A549 (cell line): ENCODE data around the gene PARD3B. TPM values are rescaled to one million over a fixed set of nuclear protein-coding genes. Genes with fewer than 3 reads are reported as not detected.

Experiments
- ATAC-seq, 2 experiments: fragments of 200-7000 bp in 1 of 2; fragments of >200 bp in 1 of 2; cut with Nextera tagmentation in 1 of 2; cut with Tn5 transposase in 1 of 2; 3 replicates each; pipeline versions ENCODE4 v1.8.0 to v1.9.1; 2018 to 2020; ENCODE audit warnings: mild to moderate bottlenecking in 1 of 2, moderate library complexity in 1 of 2
- CTCF ChIA-PET: fragments of 300-600 bp; sonication (Branson Sonifier 250); formaldehyde crosslinking; extraction: SDS; loops from one replicate; lab custom pipeline; 2021; ENCODE audit warnings: antibody characterized with exemption, inconsistent platforms; lab: Yijun Ruan, JAX
- POLR2A ChIA-PET: fragments of 350-600 bp; formaldehyde crosslinking; extraction: SDS; loops from one replicate; lab custom pipeline; 2021; ENCODE audit warnings: antibody characterized with exemption, inconsistent platforms; lab: Yijun Ruan, JAX
- DNase-seq, 2 experiments: peaks; one replicate each; pipeline versions ENCODE4 v3.0.0 to v3.0.0-alpha.2; 2011 to 2016; ENCODE audit warnings: low read depth in 1 of 2, low spot score in 1 of 2
- FAIRE-seq: peaks from 2 replicates; lab custom pipeline; 2011; peaks lifted over from hg19 to GRCh38; lab: Jason Lieb, UNC
- H3K27ac ChIP-seq, 2 experiments: fragments of >200 bp; sonication (Bioruptor Twin); formaldehyde crosslinking; 3 replicates each; pipeline ENCODE4 v1.5.1; 2016 to 2017
- H3K4me1 ChIP-seq: fragments of >200 bp; sonication (Bioruptor Twin); formaldehyde crosslinking; 3 replicates; pipeline ENCODE4 v1.6.1; 2016
- H3K4me2 ChIP-seq: fragments of >200 bp; sonication (Bioruptor Twin); formaldehyde crosslinking; 3 replicates; pipeline ENCODE4 v1.6.1; 2016
- H3K4me3 ChIP-seq: fragments of >200 bp; sonication (Bioruptor Twin); formaldehyde crosslinking; 3 replicates; pipeline ENCODE4 v1.5.1; 2016
- H3K9me3 ChIP-seq: fragments of >200 bp; sonication (Bioruptor Twin); formaldehyde crosslinking; 3 replicates; pipeline ENCODE4 v1.6.1; 2016
- BCL3 ChIP-seq: fragments of >200 bp; sonication (Bioruptor Twin); formaldehyde crosslinking; IDR thresholded peaks from 3 replicates; pipeline ENCODE4 v1.6.1; 2016
- BHLHE40 ChIP-seq: IDR thresholded peaks from 2 replicates; pipeline ENCODE4 v1.6.1; 2012; ENCODE audit warnings: low read depth, low read length, inconsistent platforms
- CBX8 ChIP-seq: fragments of 200-600 bp; sonication (generic); IDR thresholded peaks from 2 replicates; pipeline ENCODE4 v1.6.1; 2016
- CEBPB ChIP-seq, 2 experiments: fragments of >200 bp in 1 of 2; sonication (Bioruptor Twin) in 1 of 2; formaldehyde crosslinking in 1 of 2; IDR thresholded peaks; 2 replicates each; pipeline ENCODE4 v1.6.1; 2012 to 2016
- CHD2 ChIP-seq: fragments of 150-350 bp; IDR thresholded peaks from 2 replicates; pipeline ENCODE4 v1.6.1; 2014; ENCODE audit warnings: low read length; ENCODE audit not compliant: partially characterized antibody
- CHD4 ChIP-seq: fragments of 200-600 bp; sonication (generic); IDR thresholded peaks from 2 replicates; pipeline ENCODE4 v1.6.1; 2016; ENCODE audit warnings: antibody characterized with exemption, mild to moderate bottlenecking, borderline replicate concordance
- ELK1 ChIP-seq: fragments of 150-350 bp; IDR thresholded peaks from 2 replicates; pipeline ENCODE4 v1.6.1; 2014; ENCODE audit warnings: low read depth, mild to moderate bottlenecking, low read length
- FOSB ChIP-seq: fragments of 250-450 bp; sonication (Bioruptor Pico); IDR thresholded peaks from 2 replicates; pipeline ENCODE4 v1.5.0; 2020; ENCODE audit warnings: mild to moderate bottlenecking, moderate library complexity
- FOSL2 ChIP-seq, 2 experiments: fragments of 450-650 bp in 1 of 2; fragments of >200 bp in 1 of 2; sonication (Bioruptor Twin) in 1 of 2; formaldehyde crosslinking; IDR thresholded peaks; 2 replicates each; pipeline versions ENCODE4 v1.5.0 to v1.6.1; 2016 to 2020; ENCODE audit warnings: mild to moderate bottlenecking in 1 of 2, moderate library complexity in 1 of 2
- FOXS1 ChIP-seq: fragments of 250-450 bp; sonication (Bioruptor Pico); IDR thresholded peaks from 2 replicates; pipeline ENCODE4 v1.5.0; 2020; ENCODE audit warnings: mild to moderate bottlenecking, moderate library complexity
- GATA3 ChIP-seq: IDR thresholded peaks from 2 replicates; pipeline ENCODE4 v1.6.1; 2012; ENCODE audit warnings: borderline replicate concordance
- HOXA7 ChIP-seq: fragments of 250-450 bp; sonication (Bioruptor Pico); IDR thresholded peaks from 2 replicates; pipeline ENCODE4 v1.5.0; 2020; ENCODE audit warnings: mild to moderate bottlenecking, moderate library complexity
- HOXB13 ChIP-seq: fragments of 250-450 bp; sonication (Bioruptor Pico); IDR thresholded peaks from 2 replicates; pipeline ENCODE4 v1.5.0; 2020; ENCODE audit warnings: low read depth, mild to moderate bottlenecking, moderate library complexity
- KDM5A ChIP-seq: fragments of 200-600 bp; sonication (generic); IDR thresholded peaks from 2 replicates; pipeline ENCODE4 v1.6.1; 2016; ENCODE audit warnings: antibody characterized with exemption, mild to moderate bottlenecking
- NFE2L2 ChIP-seq: fragments of 150-350 bp; conservative IDR thresholded peaks from 2 replicates; pipeline ENCODE4 v1.6.1; 2014; ENCODE audit warnings: low read length
- NR3C1 ChIP-seq: fragments of >200 bp; sonication (Bioruptor Twin); formaldehyde crosslinking; IDR thresholded peaks from 3 replicates; pipeline ENCODE4 v1.6.1; 2017
- RFX5 ChIP-seq: fragments of 450-650 bp; IDR thresholded peaks from 2 replicates; pipeline ENCODE4 v1.7.1; 2014; ENCODE audit warnings: antibody characterized with exemption, mild to moderate bottlenecking, moderate library complexity
- RNF2 ChIP-seq: fragments of 200-600 bp; sonication (generic); IDR thresholded peaks from 2 replicates; pipeline ENCODE4 v1.6.1; 2016; ENCODE audit warnings: low read depth, mild to moderate bottlenecking, antibody characterized with exemption, moderate library complexity, borderline replicate concordance
- SREBF2 ChIP-seq: fragments of 450-650 bp; IDR thresholded peaks from 2 replicates; pipeline ENCODE4 v1.6.1; 2014; ENCODE audit warnings: mild to moderate bottlenecking, moderate library complexity
- TFCP2L1 ChIP-seq: fragments of 250-450 bp; sonication (Bioruptor Pico); IDR thresholded peaks from 2 replicates; pipeline ENCODE4 v1.5.0; 2021; ENCODE audit warnings: mild to moderate bottlenecking
- ZFP36 ChIP-seq: fragments of 450-650 bp; IDR thresholded peaks from 2 replicates; pipeline ENCODE4 v1.6.1; 2014; ENCODE audit warnings: borderline replicate concordance; ENCODE audit not compliant: partially characterized antibody
- ZSCAN20 ChIP-seq: fragments of 250-450 bp; sonication (Bioruptor Pico); IDR thresholded peaks from 2 replicates; pipeline ENCODE4 v1.8.0; 2022; ENCODE audit warnings: mild to moderate bottlenecking, moderate library complexity
- WGBS: methylation state at CpG from one replicate; pipeline ENCODE4 v1.1.6; 2017; ENCODE audit errors: missing lambda C conversion rate; 5-methylcytosine and 5-hydroxymethylcytosine counted together
- polyA plus RNA-seq, 4 experiments: library from polyadenylated mRNA; depleted of rRNA in 3 of 4; stranded (reverse); fragments of >200 nt; fragmentation: RNase III in 1 of 4; extraction: RNeasy Plus Mini Kit Qiagen cat#74134 plus additional on column Dnase treatment in 1 of 4; gene quantifications; 2 replicates in 3 of 4; 3 replicates in 1 of 4; pipeline ENCODE4 v1.2.3, GENCODE V29; 2011 to 2017
- TF ChIP-seq, protein P1 (sequence below): IDR thresholded peaks from 2 replicates; pipeline ENCODE4 v1.6.1; 2012

The PARD3B gene
- polyA plus RNA-seq, 2 of the 4 experiments (the other 2 are of a cell fraction) = 1.2 to 2.4 TPM

DNA sequence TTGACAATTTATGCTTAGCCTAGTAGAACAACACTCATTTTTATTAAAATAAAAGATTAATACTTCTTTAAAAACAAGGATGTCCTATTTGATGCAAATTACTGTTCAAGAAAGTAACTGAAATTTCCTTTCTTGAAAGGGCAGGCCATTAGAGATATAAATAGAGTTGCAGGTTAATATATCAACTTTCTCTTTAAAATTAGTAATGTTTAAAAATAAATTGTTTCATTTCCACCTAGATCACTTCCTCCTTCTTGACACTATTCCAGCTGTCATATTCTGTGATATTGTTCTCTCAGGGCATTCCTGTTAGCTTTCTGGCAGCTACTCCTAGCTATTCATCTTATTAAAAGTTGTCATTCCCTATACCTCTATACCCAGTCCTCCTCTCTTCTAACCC lies 779.1 kb downstream of the PARD3B start:
- H3K4me1 ChIP-seq = no peaks in the 10 kb centered on the region
- CTCF ChIA-PET = no interaction called here
- TF ChIP-seq BHLHE40 = no peak
- TF ChIP-seq FOSL2 (IDR thresholded peaks at IDR 0.05) = no peak
- TF ChIP-seq FOSL2 (CRISPR knock-in tag; IDR thresholded peaks at IDR 0.05) = no peak
- no peak for TF ChIP-seq FOXS1 (CRISPR knock-in tag)
- TF ChIP-seq ELK1 = no peak
- no peak for TF ChIP-seq NR3C1
- no peak for TF ChIP-seq SREBF2
- no peak for TF ChIP-seq KDM5A
- TF ChIP-seq, all 56 proteins: peak for 0
- H3K4me3 ChIP-seq = no peak overlapping the region
- H3K4me2 ChIP-seq = no peak overlapping the region
- H3K27ac ChIP-seq = no peak overlapping the region
- H3K9me3 ChIP-seq = no peaks in the 10 kb centered on the region
- FAIRE-seq (no peak), ATAC-seq (no peak), DNase-seq (no peak)
- POLR2A ChIA-PET = no interaction called here

- Histone ChIP-seq H3K4me2 (no peak overlapping the region), H3K4me3 (no peak overlapping the region), H3K9me3 (no peaks in the 10 kb centered on the region), H3K4me1 (no peaks in the 10 kb centered on the region), H3K27ac (no peak overlapping the region)
- FAIRE-seq (no peak), ATAC-seq (no peak), DNase-seq (no peak)
- WGBS = 16% methylated on average over 1 of the region's 1 CpG
- TF ChIP-seq CHD2 (no peak), HOXB13 (CRISPR knock-in tag) (no peak), CHD4 (no peak), RFX5 (no peak), ZSCAN20 (CRISPR knock-in tag) (no peak), NFE2L2 (no peak), RNF2 (no peak)
- ChIA-PET CTCF (no interaction called here), POLR2A (no interaction called here)
Observed at GRCh38 chr2:205333351-205333750, 788.1 kb downstream of the PARD3B start.

GRCh38 chr2:205337274-205337673 lies 792.0 kb downstream of the PARD3B start:
- Histone ChIP-seq H3K4me3 (no peak overlapping the region), H3K9me3 (no peaks in the 10 kb centered on the region), H3K4me2 (no peak overlapping the region), H3K27ac (no peak overlapping the region), H3K4me1 (no peaks in the 10 kb centered on the region)
- ChIA-PET POLR2A (no interaction called here), CTCF (no interaction called here)
- ATAC-seq (no peak), FAIRE-seq (no peak), DNase-seq (no peak)
- TF ChIP-seq NFE2L2 (no peak), FOSB (CRISPR knock-in tag) (no peak), HOXB13 (CRISPR knock-in tag) (no peak), SREBF2 (no peak), TFCP2L1 (CRISPR knock-in tag) (no peak), ZFP36 (no peak), BCL3 (no peak), BHLHE40 (no peak), CEBPB (IDR thresholded peaks at IDR 0.05) (no peak)
- TF ChIP-seq, all 56 proteins: peak for 0

DNA sequence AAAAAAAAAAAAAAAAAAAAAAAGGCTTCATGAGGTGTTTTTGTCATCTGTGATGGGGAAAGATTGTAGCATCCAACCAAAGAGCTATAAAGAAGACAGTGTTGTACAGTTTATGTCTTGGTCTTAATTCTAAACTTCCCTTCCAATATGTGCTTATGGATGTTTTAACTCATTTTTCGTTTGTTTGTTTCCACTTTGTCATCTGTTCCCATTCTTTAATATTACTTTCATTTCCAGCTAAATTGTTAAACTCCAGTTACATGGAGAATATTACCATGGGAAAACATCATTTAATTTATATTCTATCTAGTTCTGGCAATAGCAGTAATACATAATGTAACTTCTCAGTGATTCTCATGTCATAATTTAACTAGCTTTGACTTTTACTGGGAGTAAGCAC lies 792.9 kb downstream of the PARD3B start:
- H3K4me1 ChIP-seq = no peaks in the 10 kb centered on the region
- H3K27ac ChIP-seq = no peak overlapping the region
- CTCF ChIA-PET = interaction anchor here (0.6 to 1.4 kb wide), 2 partner anchors 588 to 1214 kb away, joined by 3 read pairs; no protein-coding TSS in a partner anchor
- POLR2A ChIA-PET = no interaction called here
- H3K9me3 ChIP-seq = no peaks in the 10 kb centered on the region
- FAIRE-seq = no peak
- H3K4me2 ChIP-seq = no peak overlapping the region
- TF ChIP-seq NR3C1 (no peak), FOSB (CRISPR knock-in tag) (no peak), TFCP2L1 (CRISPR knock-in tag) (no peak), KDM5A (no peak), HOXA7 (CRISPR knock-in tag) (no peak), HOXB13 (CRISPR knock-in tag) (no peak), GATA3 (no peak), CBX8 (no peak)
- TF ChIP-seq, protein P1, sequence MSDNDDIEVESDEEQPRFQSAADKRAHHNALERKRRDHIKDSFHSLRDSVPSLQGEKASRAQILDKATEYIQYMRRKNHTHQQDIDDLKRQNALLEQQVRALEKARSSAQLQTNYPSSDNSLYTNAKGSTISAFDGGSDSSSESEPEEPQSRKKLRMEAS = no peak
- TF ChIP-seq, all 56 proteins: peak for 0
- 17% methylated on average over 1 of the region's 1 CpG for WGBS
- no peak overlapping the region for H3K4me3 ChIP-seq
- DNase-seq (no peak), ATAC-seq (no peak)
